ENCODE measurements around the gene VWA5B1. TPM values are rescaled to one million over a fixed set of nuclear protein-coding genes. Genes with fewer than 3 reads are reported as not detected.

VWA5B1 gene, protein sequence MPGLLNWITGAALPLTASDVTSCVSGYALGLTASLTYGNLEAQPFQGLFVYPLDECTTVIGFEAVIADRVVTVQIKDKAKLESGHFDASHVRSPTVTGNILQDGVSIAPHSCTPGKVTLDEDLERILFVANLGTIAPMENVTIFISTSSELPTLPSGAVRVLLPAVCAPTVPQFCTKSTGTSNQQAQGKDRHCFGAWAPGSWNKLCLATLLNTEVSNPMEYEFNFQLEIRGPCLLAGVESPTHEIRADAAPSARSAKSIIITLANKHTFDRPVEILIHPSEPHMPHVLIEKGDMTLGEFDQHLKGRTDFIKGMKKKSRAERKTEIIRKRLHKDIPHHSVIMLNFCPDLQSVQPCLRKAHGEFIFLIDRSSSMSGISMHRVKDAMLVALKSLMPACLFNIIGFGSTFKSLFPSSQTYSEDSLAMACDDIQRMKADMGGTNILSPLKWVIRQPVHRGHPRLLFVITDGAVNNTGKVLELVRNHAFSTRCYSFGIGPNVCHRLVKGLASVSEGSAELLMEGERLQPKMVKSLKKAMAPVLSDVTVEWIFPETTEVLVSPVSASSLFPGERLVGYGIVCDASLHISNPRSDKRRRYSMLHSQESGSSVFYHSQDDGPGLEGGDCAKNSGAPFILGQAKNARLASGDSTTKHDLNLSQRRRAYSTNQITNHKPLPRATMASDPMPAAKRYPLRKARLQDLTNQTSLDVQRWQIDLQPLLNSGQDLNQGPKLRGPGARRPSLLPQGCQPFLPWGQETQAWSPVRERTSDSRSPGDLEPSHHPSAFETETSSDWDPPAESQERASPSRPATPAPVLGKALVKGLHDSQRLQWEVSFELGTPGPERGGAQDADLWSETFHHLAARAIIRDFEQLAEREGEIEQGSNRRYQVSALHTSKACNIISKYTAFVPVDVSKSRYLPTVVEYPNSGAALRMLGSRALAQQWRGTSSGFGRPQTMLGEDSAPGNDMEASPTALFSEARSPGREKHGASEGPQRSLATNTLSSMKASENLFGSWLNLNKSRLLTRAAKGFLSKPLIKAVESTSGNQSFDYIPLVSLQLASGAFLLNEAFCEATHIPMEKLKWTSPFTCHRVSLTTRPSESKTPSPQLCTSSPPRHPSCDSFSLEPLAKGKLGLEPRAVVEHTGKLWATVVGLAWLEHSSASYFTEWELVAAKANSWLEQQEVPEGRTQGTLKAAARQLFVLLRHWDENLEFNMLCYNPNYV
- total RNA-seq (under 1 TPM in 4 of 5 donors, not detected in 1; 0.13 to 0.18 (median 0.15) TPM), total RNA-seq (0 to 0.34 (median 0.10) reads per million in 29 experiments)
- 0.07 TPM for total RNA-seq (2013)

DNA sequence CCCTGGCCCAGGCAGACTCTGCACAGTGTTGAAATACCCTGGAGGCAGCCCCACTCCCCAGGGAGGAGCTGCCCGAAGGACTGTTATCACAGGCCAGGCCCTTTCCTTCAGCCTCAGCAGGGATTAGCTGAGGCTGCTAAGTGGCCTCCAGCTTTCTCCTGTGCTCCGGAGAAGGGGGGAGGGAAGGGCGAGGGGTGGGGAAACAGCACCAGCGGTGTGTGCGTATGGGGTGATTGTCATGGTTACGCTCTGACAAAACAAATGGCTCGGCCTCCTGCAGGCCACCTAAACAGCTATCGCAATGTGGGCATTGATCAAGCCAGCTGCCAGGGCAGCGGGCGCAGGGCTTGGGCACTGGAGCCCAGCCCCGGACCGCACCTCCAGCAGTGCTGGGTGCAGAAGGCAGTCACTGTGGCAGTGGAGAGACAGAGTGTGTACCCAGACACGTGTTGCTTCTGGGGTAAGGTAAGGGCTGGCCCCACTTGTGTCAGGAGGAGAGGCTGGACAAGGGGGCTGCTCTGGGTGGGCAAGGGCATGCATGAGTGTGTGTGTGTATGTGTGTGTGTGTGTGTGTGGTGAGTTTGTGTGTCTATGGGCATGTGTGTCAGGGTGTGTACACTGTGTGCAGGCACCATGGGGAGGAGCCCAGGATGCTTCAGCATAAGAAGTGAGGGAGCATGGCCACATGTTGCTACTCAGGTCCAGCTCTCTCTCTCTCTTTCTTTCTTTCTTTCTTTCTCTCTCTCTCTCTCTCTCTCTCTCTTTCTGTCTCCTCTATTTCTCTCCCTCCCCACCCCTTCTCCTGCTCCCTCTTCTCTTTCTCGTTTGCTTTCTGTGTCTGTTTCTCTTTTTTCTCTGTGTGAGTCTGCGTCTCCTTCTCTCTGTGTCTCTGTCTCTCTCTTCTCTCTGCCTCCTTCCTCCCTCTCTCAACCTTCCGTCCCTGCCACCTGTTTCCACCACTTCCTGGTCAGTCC lies at the start of gene VWA5B1:
Gene VWA5B1, plus strand, starts transcription at position 252 of the 974 bp plus-strand sequence. CDS start 19,727 bp downstream, outside the sequence.
- H3K27ac ChIP-seq (ENCODE audit: low read length), result no peak within 1 kb of the TSS
- DNase-seq (no peak), ATAC-seq (replicated peaks in 1 of 4) (peak in 1 of 4 experiments; percentile 12)
- ChIA-PET POLR2A (no interaction called here), CTCF (no interaction called here)
- peaks cover 12 to 20% (median 18%) of the 10 kb centered on the region in 3 donors for H3K4me1 Mint-ChIP-seq
- 30% methylated on average over 13 of the region's 16 CpGs for WGBS (ENCODE audit: insufficient coverage)
- no peaks in the 10 kb centered on the region for H3K9me3 Mint-ChIP-seq
- H3K27ac Mint-ChIP-seq, result no peak within 1 kb of the TSS
- peaks cover 0 to 60% of the 10 kb centered on the region in 2 experiments for H3K27me3 ChIP-seq (replicated peaks in 1 of 2; ENCODE audit: control insufficient read depth in 2 of 2, extremely low read depth in 1 of 2, insufficient read depth in 2 of 2, low read length in 1 of 2)
- H3K4me1 ChIP-seq (ENCODE audit: control insufficient read depth in 1 of 2, extremely low read depth in 1 of 2, insufficient read depth in 2 of 2, low read length in 2 of 2), result peaks cover 0 to 11% of the 10 kb centered on the region in 2 experiments
- no peaks in the 10 kb centered on the region for H3K9me3 ChIP-seq
- peaks cover 55 to 59% of the 10 kb centered on the region in 2 donors for H3K27me3 Mint-ChIP-seq
- no peaks in the 10 kb centered on the region for H3K36me3 Mint-ChIP-seq
- H3K4me3 ChIP-seq (ENCODE audit: control insufficient read depth in 1 of 2, extremely low read depth in 1 of 2, low read length in 1 of 2), result no peak within 1 kb of the TSS
- peak within 1 kb of the TSS; percentile 13 to 66 (median 35) for H3K4me3 Mint-ChIP-seq
- no peaks in the 10 kb centered on the region for H3K36me3 ChIP-seq (ENCODE audit: control insufficient read depth in 2 of 2, extremely low read depth in 1 of 2, insufficient read depth in 1 of 2, low read length in 1 of 2)

DNA sequence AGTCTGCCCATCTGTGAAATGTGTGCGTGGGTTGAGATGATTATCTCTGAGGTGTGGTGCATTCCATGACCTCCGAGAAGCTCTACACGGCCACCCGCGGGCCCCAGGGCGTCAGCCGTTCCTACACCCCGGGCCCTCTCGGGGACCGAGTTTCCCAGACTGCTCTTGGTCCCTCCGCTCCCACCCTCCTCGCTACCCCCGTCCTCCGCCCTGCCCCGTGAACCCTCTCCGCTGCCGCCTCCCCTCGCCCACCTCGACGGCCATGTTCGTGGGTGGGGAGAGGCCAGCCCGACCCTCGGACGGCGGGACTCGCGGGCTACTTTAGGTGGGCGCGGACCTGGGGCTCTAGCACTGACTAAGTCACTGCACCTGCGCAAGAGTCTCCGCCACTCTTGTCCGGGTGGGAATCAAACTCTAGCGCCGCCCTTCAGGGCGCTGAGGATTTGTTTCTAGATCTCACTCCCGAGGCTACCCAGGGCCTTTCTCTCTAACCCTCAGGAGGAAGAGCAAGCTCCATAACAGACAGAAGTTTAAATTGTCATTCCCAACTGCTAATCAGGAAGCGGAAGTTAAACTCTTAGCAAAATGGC lies 47.7 kb upstream of the VWA5B1 start:
- Mint-ChIP-seq H3K36me3 (no peaks in the 10 kb centered on the region), H3K4me1 (peaks cover 0 to under 1% (median 0%) of the 10 kb centered on the region in 3 donors), H3K27ac (no peak overlapping the region), H3K27me3 (peaks cover 20 to 21% of the 10 kb centered on the region in 2 donors), H3K4me3 (no peak overlapping the region), H3K9me3 (no peaks in the 10 kb centered on the region)
- ATAC-seq (replicated peaks in 1 of 4) (no peak), DNase-seq (no peak)
- no peak overlapping the region for H3K27ac ChIP-seq (ENCODE audit: low read length)
- H3K4me1 ChIP-seq (ENCODE audit: control insufficient read depth in 1 of 2, extremely low read depth in 1 of 2, insufficient read depth in 2 of 2, low read length in 2 of 2), result peaks cover 0 to under 1% of the 10 kb centered on the region in 2 experiments
- no peak overlapping the region for H3K4me3 ChIP-seq (ENCODE audit: control insufficient read depth in 1 of 2, extremely low read depth in 1 of 2, low read length in 1 of 2)
- ChIA-PET POLR2A (no interaction called here), CTCF (no interaction called here)
- H3K36me3 ChIP-seq (ENCODE audit: control insufficient read depth in 2 of 2, extremely low read depth in 1 of 2, insufficient read depth in 1 of 2, low read length in 1 of 2), result no peaks in the 10 kb centered on the region
- 85% methylated on average over 23 of the region's 37 CpGs for WGBS (ENCODE audit: insufficient coverage)
- H3K9me3 ChIP-seq, result no peaks in the 10 kb centered on the region
- peaks cover 0 to 8% of the 10 kb centered on the region in 2 experiments for H3K27me3 ChIP-seq (replicated peaks in 1 of 2; ENCODE audit: control insufficient read depth in 2 of 2, extremely low read depth in 1 of 2, insufficient read depth in 2 of 2, low read length in 1 of 2)

DNA sequence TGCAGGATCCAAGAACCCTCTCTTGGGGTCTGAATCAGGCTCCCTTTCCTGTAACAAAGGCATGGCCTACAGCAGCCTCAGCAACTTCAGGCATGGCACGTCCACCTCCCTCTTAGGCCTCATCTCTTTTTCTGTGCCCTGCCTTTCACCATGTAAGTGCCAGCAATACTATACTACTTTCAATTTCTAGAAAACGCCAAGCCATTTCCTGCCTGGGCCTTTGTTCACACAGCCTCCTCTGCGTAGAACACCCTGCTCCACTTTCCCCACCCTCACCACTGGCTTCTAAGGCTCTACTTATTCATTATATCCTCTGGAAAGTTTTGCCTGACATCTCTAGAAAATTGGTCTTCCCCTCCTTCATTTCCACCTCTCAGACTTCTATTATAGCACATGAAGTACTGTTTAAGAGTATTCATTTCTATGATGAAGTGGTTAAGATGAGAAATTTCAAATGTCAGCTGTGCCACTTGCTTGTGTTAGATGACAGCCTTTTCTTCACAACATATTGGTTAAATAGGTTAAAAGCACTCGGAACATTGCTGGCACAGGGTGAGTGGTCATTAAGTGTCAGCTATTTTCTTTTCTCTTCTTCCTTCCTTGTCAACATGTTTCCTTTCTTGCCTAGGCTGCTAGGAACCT lies 41.6 kb upstream of the VWA5B1 start:
- no peaks in the 10 kb centered on the region for H3K27me3 ChIP-seq (replicated peaks in 1 of 2; ENCODE audit: control insufficient read depth in 2 of 2, extremely low read depth in 1 of 2, insufficient read depth in 2 of 2, low read length in 1 of 2)
- peak; percentile 88 to 98 (median 97) for ATAC-seq (replicated peaks in 1 of 4)
- WGBS (ENCODE audit: insufficient coverage), result 4% methylated on average over 3 of the region's 4 CpGs
- no peak overlapping the region for H3K4me3 ChIP-seq (ENCODE audit: control insufficient read depth in 1 of 2, extremely low read depth in 1 of 2, low read length in 1 of 2)
- Mint-ChIP-seq H3K27me3 (peaks cover 0 to 3% of the 10 kb centered on the region in 2 donors), H3K36me3 (no peaks in the 10 kb centered on the region), H3K27ac (peak overlapping the region; percentile 96 to 100), H3K9me3 (no peaks in the 10 kb centered on the region), H3K4me3 (peak overlapping the region; percentile 55 to 64 (median 60)), H3K4me1 (peaks cover 13 to 22% (median 18%) of the 10 kb centered on the region in 3 donors)
- H3K36me3 ChIP-seq (ENCODE audit: control insufficient read depth in 2 of 2, extremely low read depth in 1 of 2, insufficient read depth in 1 of 2, low read length in 1 of 2), result no peaks in the 10 kb centered on the region
- H3K27ac ChIP-seq (ENCODE audit: low read length), result peak overlapping the region; percentile 73
- ChIA-PET CTCF (no interaction called here), POLR2A (no interaction called here)
- H3K9me3 ChIP-seq, result no peaks in the 10 kb centered on the region
- peaks cover 0 to 11% of the 10 kb centered on the region in 2 experiments for H3K4me1 ChIP-seq (ENCODE audit: control insufficient read depth in 1 of 2, extremely low read depth in 1 of 2, insufficient read depth in 2 of 2, low read length in 2 of 2)
- peak in 29 of 35 experiments; percentile 1 to 51 (median 18) for DNase-seq

DNA sequence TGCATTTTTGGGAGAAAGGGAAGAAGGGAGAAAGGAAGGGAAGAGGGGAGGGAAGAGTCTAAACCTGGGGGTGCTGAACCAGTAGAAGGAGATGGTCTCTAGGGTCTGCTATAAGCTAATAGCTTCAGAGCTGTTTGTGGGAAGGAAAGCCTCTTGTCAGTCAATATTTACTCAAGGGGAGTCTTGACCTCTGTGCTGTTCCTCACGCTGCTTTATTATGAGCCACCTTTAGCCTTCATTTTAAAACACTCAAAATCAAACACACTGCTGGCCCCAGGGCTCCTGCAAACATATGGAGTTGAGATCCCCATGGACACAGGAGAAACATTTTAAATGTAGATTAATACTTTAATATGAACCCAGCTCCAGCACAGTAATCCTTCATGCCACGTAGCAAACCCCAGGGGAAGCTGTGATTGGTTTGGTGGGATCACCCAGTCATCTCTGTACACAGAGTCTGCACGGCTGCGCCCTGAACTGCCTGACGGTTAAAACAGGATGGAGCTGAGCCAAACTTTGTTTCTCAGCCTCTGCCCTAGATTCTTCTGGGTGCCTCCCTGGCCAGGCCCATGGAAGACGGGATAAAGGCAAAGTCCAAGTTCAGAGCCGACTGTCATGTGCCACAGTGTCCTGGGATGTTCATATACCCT lies 40.2 kb upstream of the VWA5B1 start:
- Mint-ChIP-seq H3K27me3 (peaks cover 3 to 4% of the 10 kb centered on the region in 2 donors), H3K36me3 (no peaks in the 10 kb centered on the region), H3K27ac (peak overlapping the region in 1 of 2 donors; percentile 40), H3K9me3 (no peaks in the 10 kb centered on the region), H3K4me1 (peaks cover 13 to 24% (median 18%) of the 10 kb centered on the region in 3 donors), H3K4me3 (no peak overlapping the region)
- POLR2A ChIA-PET, result no interaction called here
- Histone ChIP-seq H3K27me3 (replicated peaks in 1 of 2; ENCODE audit: control insufficient read depth in 2 of 2, extremely low read depth in 1 of 2, insufficient read depth in 2 of 2, low read length in 1 of 2) (no peaks in the 10 kb centered on the region), H3K4me3 (ENCODE audit: control insufficient read depth in 1 of 2, extremely low read depth in 1 of 2, low read length in 1 of 2) (no peak overlapping the region), H3K27ac (ENCODE audit: low read length) (no peak overlapping the region), H3K4me1 (ENCODE audit: control insufficient read depth in 1 of 2, extremely low read depth in 1 of 2, insufficient read depth in 2 of 2, low read length in 2 of 2) (peaks cover 0 to 11% of the 10 kb centered on the region in 2 experiments), H3K36me3 (ENCODE audit: control insufficient read depth in 2 of 2, extremely low read depth in 1 of 2, insufficient read depth in 1 of 2, low read length in 1 of 2) (no peaks in the 10 kb centered on the region), H3K9me3 (no peaks in the 10 kb centered on the region)
- no peak for ATAC-seq (replicated peaks in 1 of 4)
- 35% methylated on average over 4 of the region's 7 CpGs for WGBS (ENCODE audit: insufficient coverage)
- no peak for DNase-seq
- CTCF ChIA-PET, result interaction anchor here in 1 of 2 donors (0.5 kb wide), 1 partner anchor 54 kb away, joined by 3 read pairs; no protein-coding TSS in a partner anchor

- Mint-ChIP-seq H3K27me3 (peaks cover 4 to 6% of the 10 kb centered on the region in 2 donors), H3K4me3 (no peak overlapping the region), H3K36me3 (no peaks in the 10 kb centered on the region), H3K4me1 (peaks cover 13 to 27% (median 18%) of the 10 kb centered on the region in 3 donors), H3K27ac (no peak overlapping the region), H3K9me3 (no peaks in the 10 kb centered on the region)
- Histone ChIP-seq H3K4me1 (ENCODE audit: control insufficient read depth in 1 of 2, extremely low read depth in 1 of 2, insufficient read depth in 2 of 2, low read length in 2 of 2) (peaks cover 0 to 11% of the 10 kb centered on the region in 2 experiments), H3K9me3 (no peaks in the 10 kb centered on the region), H3K36me3 (ENCODE audit: control insufficient read depth in 2 of 2, extremely low read depth in 1 of 2, insufficient read depth in 1 of 2, low read length in 1 of 2) (no peaks in the 10 kb centered on the region), H3K27ac (ENCODE audit: low read length) (no peak overlapping the region), H3K27me3 (replicated peaks in 1 of 2; ENCODE audit: control insufficient read depth in 2 of 2, extremely low read depth in 1 of 2, insufficient read depth in 2 of 2, low read length in 1 of 2) (no peaks in the 10 kb centered on the region), H3K4me3 (ENCODE audit: control insufficient read depth in 1 of 2, extremely low read depth in 1 of 2, low read length in 1 of 2) (no peak overlapping the region)
- DNase-seq (no peak), ATAC-seq (replicated peaks in 1 of 4) (no peak)
- ChIA-PET POLR2A (no interaction called here), CTCF (no interaction called here)
- 100% methylated on average over 1 of the region's 1 CpG for whole genome bisulfite sequencing (ENCODE audit: insufficient coverage)
Observed at GRCh38 chr1:20252587-20252986, 38.1 kb upstream of the VWA5B1 start.
